Liver (tissue), 9 donors: Measurements from ENCODE around the gene RAD51B. TPM values are rescaled to one million over a fixed set of nuclear protein-coding genes. Genes with fewer than 3 reads are reported as not detected.

Experiments
- DNase-seq: peaks from one replicate; pipeline ENCODE4 v3.0.0-alpha.2; 2017; ENCODE audit warnings: low spot score
- H3K27ac ChIP-seq, 2 donors: one replicate each; pipeline ENCODE4 v1.7.0; 2013; ENCODE audit warnings: inconsistent platforms in 2 of 2, low read length in 2 of 2, control low read depth in 1 of 2, low read depth in 1 of 2, mild to moderate bottlenecking in 1 of 2
- H3K27me3 ChIP-seq, 4 donors: one replicate each; pipeline versions ENCODE4 v1.6.1 to v1.7.0; 2013; ENCODE audit warnings: low read length in 3 of 4, inconsistent platforms in 1 of 4, mild to moderate bottlenecking in 1 of 4, moderate library complexity in 1 of 4; ENCODE audit not compliant: control insufficient read depth in 4 of 4, insufficient read depth in 4 of 4
- H3K36me3 ChIP-seq, 4 donors: one replicate each; pipeline versions ENCODE4 v1.6.1 to v1.7.0; 2013; ENCODE audit warnings: low read length in 3 of 4, mild to moderate bottlenecking in 3 of 4, low read depth in 1 of 4, moderate library complexity in 1 of 4; ENCODE audit not compliant: control insufficient read depth in 4 of 4, insufficient read depth in 3 of 4
- H3K4me1 ChIP-seq, 4 donors: one replicate each; pipeline versions ENCODE4 v1.6.1 to v1.7.0; 2013; ENCODE audit warnings: low read length in 3 of 4, mild to moderate bottlenecking in 3 of 4, moderate library complexity in 1 of 4; ENCODE audit not compliant: control insufficient read depth in 4 of 4, insufficient read depth in 4 of 4
- H3K4me3 ChIP-seq, 3 donors: one replicate each; pipeline versions ENCODE4 v1.6.1 to v1.7.0; 2013; ENCODE audit warnings: low read length in 3 of 3, control low read depth in 1 of 3, low read depth in 1 of 3, mild to moderate bottlenecking in 1 of 3
- H3K9ac ChIP-seq, 2 donors: one replicate each; pipeline ENCODE4 v1.7.0; 2013; ENCODE audit warnings: low read length in 2 of 2, mild to moderate bottlenecking in 2 of 2, moderate library complexity in 2 of 2, control low read depth in 1 of 2, low read depth in 1 of 2
- H3K9me3 ChIP-seq, 4 donors: one replicate each; pipeline versions ENCODE4 v1.6.1 to v1.7.0; 2013; ENCODE audit warnings: low read length in 3 of 4; ENCODE audit not compliant: control insufficient read depth in 4 of 4
- ATF3 ChIP-seq: IDR thresholded peaks from 2 replicates; pipeline ENCODE4 v1.6.1; 2016; ENCODE audit warnings: antibody characterized with exemption
- CTCF ChIP-seq: fragments of 150-350 bp; IDR thresholded peaks from 2 replicates; pipeline ENCODE4 v1.5.1; 2017; ENCODE audit warnings: improper control_type of control experiment, low read depth, low read length; ENCODE audit not compliant: missing input control
- EGR1 ChIP-seq, 2 donors: IDR thresholded peaks; 2 replicates each; pipeline ENCODE4 v1.6.1; 2016 to 2018; ENCODE audit warnings: antibody characterized with exemption in 2 of 2, low read depth in 2 of 2
- FOXA1 ChIP-seq: IDR thresholded peaks from 2 replicates; pipeline ENCODE4 v1.6.1; 2016; ENCODE audit warnings: antibody characterized with exemption
- FOXA2 ChIP-seq: IDR thresholded peaks from 2 replicates; pipeline ENCODE4 v1.6.1; 2016; ENCODE audit warnings: antibody characterized with exemption
- GABPA ChIP-seq, 2 donors: IDR thresholded peaks in 1 of 2; conservative IDR thresholded peaks in 1 of 2; 2 replicates each; pipeline ENCODE4 v1.6.1; 2016; ENCODE audit warnings: antibody characterized with exemption in 2 of 2, mild to moderate bottlenecking in 1 of 2, moderate library complexity in 1 of 2
- HNF4A ChIP-seq, 2 donors: conservative IDR thresholded peaks; 2 replicates each; pipeline ENCODE4 v1.6.1; 2016; ENCODE audit warnings: antibody characterized with exemption in 2 of 2, mild to moderate bottlenecking in 2 of 2
- HNF4G ChIP-seq: IDR thresholded peaks from 2 replicates; pipeline ENCODE4 v1.6.1; 2016; ENCODE audit warnings: antibody characterized with exemption
- JUND ChIP-seq, 2 donors: IDR thresholded peaks; 2 replicates each; pipeline ENCODE4 v1.6.1; 2016; ENCODE audit warnings: antibody characterized with exemption in 2 of 2
- MAX ChIP-seq: IDR thresholded peaks from 2 replicates; pipeline ENCODE4 v1.6.1; 2016; ENCODE audit warnings: antibody characterized with exemption
- NR2F2 ChIP-seq: IDR thresholded peaks from 2 replicates; pipeline ENCODE4 v1.6.1; 2016; ENCODE audit warnings: antibody characterized with exemption
- RAD21 ChIP-seq, 2 donors: IDR thresholded peaks; 2 replicates each; pipeline ENCODE4 v1.6.1; 2016; ENCODE audit warnings: antibody characterized with exemption in 2 of 2, mild to moderate bottlenecking in 2 of 2
- REST ChIP-seq: IDR thresholded peaks from 2 replicates; pipeline ENCODE4 v1.6.1; 2016; ENCODE audit warnings: antibody characterized with exemption, mild to moderate bottlenecking
- RXRA ChIP-seq, 2 donors: IDR thresholded peaks; 2 replicates each; pipeline ENCODE4 v1.6.1; 2017 to 2018; ENCODE audit warnings: antibody characterized with exemption in 2 of 2, mild to moderate bottlenecking in 1 of 2
- SP1 ChIP-seq: IDR thresholded peaks from 2 replicates; pipeline ENCODE4 v1.6.1; 2018; ENCODE audit warnings: antibody characterized with exemption, mild to moderate bottlenecking
- TAF1 ChIP-seq: conservative IDR thresholded peaks from 2 replicates; pipeline ENCODE4 v1.6.1; 2016; ENCODE audit warnings: antibody characterized with exemption, mild to moderate bottlenecking
- YY1 ChIP-seq: IDR thresholded peaks from 2 replicates; pipeline ENCODE4 v1.6.1; 2016; ENCODE audit warnings: antibody characterized with exemption, mild to moderate bottlenecking
- ZBTB33 ChIP-seq: IDR thresholded peaks from 2 replicates; pipeline ENCODE4 v1.6.1; 2016; ENCODE audit warnings: antibody characterized with exemption
- WGBS: extraction: QIAGEN DNeasy Blood & Tissue Kit; methylation state at CpG from one replicate; pipeline ENCODE4 v1.1.7; 2013; 5-methylcytosine and 5-hydroxymethylcytosine counted together
- polyA plus RNA-seq, 2 donors: library from polyadenylated mRNA; stranded (reverse) in 1 of 2; unstranded in 1 of 2; fragments of 200-250 nt in 1 of 2; fragments of >200 nt in 1 of 2; fragmentation: Nextera tagmentation in 1 of 2; extraction: Ambion mirVana in 1 of 2; gene quantifications; one replicate each; pipeline versions ENCODE4 v1.2.1 to v1.2.3, GENCODE V29; 2013 to 2015
- total RNA-seq, 2 donors: library from RNA; depleted of rRNA; stranded (reverse); fragments of >200 nt; gene quantifications; one replicate each; pipeline ENCODE4 v1.2.3, GENCODE V29; 2014
- donor health status: healthy.
- donor health status: healthy.
- donor health status: healthy.
- donor health status: healthy.
- donor health status: healthy.

RAD51B gene
- total and polyA plus RNA-seq, 4 donors = 0.81 to 12.9 (median 2.4) TPM

- DNase-seq = no peak
- TF ChIP-seq MAX (peak; percentile 81), JUND (IDR thresholded peaks at IDR 0.05) (peak in 1 of 2 donors; percentile 34), YY1 (peak; percentile 74), FOXA2 (no peak), NR2F2 (no peak), HNF4A (conservative IDR thresholded peaks at IDR 0.05) (peak; percentile 76 to 82), TAF1 (no peak), RAD21 (IDR thresholded peaks at IDR 0.05) (peak; percentile 31 to 47), SP1 (peak; percentile 66), REST (peak; percentile 25), HNF4G (peak; percentile 26), EGR1 (IDR thresholded peaks at IDR 0.05; ENCODE audit: low read depth in 2 of 2) (no peak), FOXA1 (no peak), ZBTB33 (peak; percentile 24), RXRA (IDR thresholded peaks at IDR 0.05) (peak; percentile 76)
- Histone ChIP-seq H3K9ac (no peak overlapping the region), H3K9me3 (no peaks in the 10 kb centered on the region), H3K4me1 (peaks cover 19 to 37% (median 25%) of the 10 kb centered on the region in 4 donors), H3K27ac (peak overlapping the region; percentile 67 to 91), H3K27me3 (no peaks in the 10 kb centered on the region), H3K36me3 (no peaks in the 10 kb centered on the region), H3K4me3 (no peak overlapping the region)
- WGBS = 73% methylated on average over 4 of the region's 4 CpGs
Observed at GRCh38 chr14:68571114-68571591, 751.6 kb downstream of the RAD51B start.

- H3K27me3 ChIP-seq = no peaks in the 10 kb centered on the region
- H3K9me3 ChIP-seq = no peaks in the 10 kb centered on the region
- H3K4me1 ChIP-seq = peaks cover 19 to 33% (median 25%) of the 10 kb centered on the region in 4 donors
- H3K36me3 ChIP-seq = no peaks in the 10 kb centered on the region
- 60% methylated on average over 10 of the region's 10 CpGs for WGBS
- peak overlapping the region; percentile 67 to 91 for H3K27ac ChIP-seq
- peak overlapping the region in 1 of 2 donors; percentile 30 for H3K9ac ChIP-seq
- H3K4me3 ChIP-seq = no peak overlapping the region
- DNase-seq = no peak
- no peak for TF ChIP-seq FOXA1
- no peak for TF ChIP-seq FOXA2
- no peak for TF ChIP-seq NR2F2
- TF ChIP-seq HNF4G = no peak
- TF ChIP-seq HNF4A (conservative IDR thresholded peaks at IDR 0.05) = peak; percentile 70 to 81
- no peak for TF ChIP-seq EGR1 (IDR thresholded peaks at IDR 0.05; ENCODE audit: low read depth in 2 of 2)
- TF ChIP-seq GABPA (IDR thresholded peaks at IDR 0.05 in 1 of 2, conservative IDR thresholded peaks at IDR 0.05 in 1 of 2) = no peak
- no peak for TF ChIP-seq YY1
- TF ChIP-seq CTCF = no peak
- no peak for TF ChIP-seq MAX
- peak in 1 of 2 donors; percentile 21 for TF ChIP-seq JUND (IDR thresholded peaks at IDR 0.05)
- no peak for TF ChIP-seq ZBTB33
- no peak for TF ChIP-seq SP1
- TF ChIP-seq TAF1 = no peak
- peak in 1 of 2 donors; percentile 46 for TF ChIP-seq RXRA (IDR thresholded peaks at IDR 0.05)
- no peak for TF ChIP-seq ATF3
Observed at GRCh38 chr14:68571928-68572525, 752.4 kb downstream of the RAD51B start.
